Adrenal gland (tissue), 12 donors: ENCODE results near the gene TMEM147. TPM values are rescaled to one million over a fixed set of nuclear protein-coding genes. Genes with fewer than 3 reads are reported as not detected.

Source experiments
- DNase-seq, 7 donors: peaks; one replicate each; pipeline ENCODE4 v3.0.0-alpha.2; 2019 to 2020
- H3K27ac ChIP-seq, 5 donors: fragments of 200-600 bp; sonication (generic) in 4 of 5; 1 replicate in 3 of 5; 2 replicates in 2 of 5; pipeline versions ENCODE4 v1.5.1 to v1.8.0; 2016 to 2020; ENCODE audit warnings: mild to moderate bottlenecking in 1 of 5
- H3K27me3 ChIP-seq: fragments of 200-600 bp; 2 replicates; pipeline ENCODE4 v1.8.0; 2021
- H3K36me3 ChIP-seq, 2 donors: fragments of 200-600 bp; replicated peaks in 1 of 2; 1 replicate in 1 of 2; 2 replicates in 1 of 2; pipeline versions ENCODE4 v1.5.1 to v1.8.0; 2018 to 2022
- H3K4me1 ChIP-seq, 2 donors: fragments of 200-600 bp; replicated peaks in 1 of 2; 1 replicate in 1 of 2; 2 replicates in 1 of 2; pipeline versions ENCODE4 v1.5.1 to v1.8.0; 2018 to 2021
- H3K4me3 ChIP-seq, 4 donors: fragments of 200-600 bp; sonication (generic) in 3 of 4; one replicate each; pipeline ENCODE4 v1.5.1; 2016 to 2018
- H3K9me3 ChIP-seq, 3 donors: fragments of 200-600 bp; sonication (generic) in 1 of 3; replicated peaks in 1 of 3; 1 replicate in 2 of 3; 2 replicates in 1 of 3; pipeline versions ENCODE4 v1.5.1 to v1.8.0; 2016 to 2021
- POLR2A ChIP-seq, 2 donors: fragments of 450-650 bp; IDR thresholded peaks; one replicate each; pipeline ENCODE4 v1.6.1; 2017; ENCODE audit warnings: antibody characterized with exemption in 2 of 2, mild to moderate bottlenecking in 2 of 2, moderate library complexity in 1 of 2
- WGBS, 4 donors: extraction: QIAGEN DNeasy Blood & Tissue Kit in 2 of 4; methylation state at CpG; one replicate each; pipeline versions ENCODE4 v1.1.5 to v1.1.7; 2013 to 2017; 5-methylcytosine and 5-hydroxymethylcytosine counted together
- intact Hi-C, 2 donors: fragments of 100-400 bp; cut with DNase I; formaldehyde crosslinking; loops; one replicate each; pipeline versions ENCODE4 v1.14.1 to v1.15.0; 2022 to 2023
- polyA plus RNA-seq, 3 donors: library from polyadenylated mRNA; stranded (reverse); fragments of 200-250 nt in 2 of 3; fragments of 350-450 nt in 1 of 3; fragmentation: Illumina TruSeq in 1 of 3; extraction: RNeasy Lipid Tissue Mini Kit (QIAGEN cat#74804) in 1 of 3; gene quantifications; one replicate each; pipeline ENCODE4 v1.2.3, GENCODE V29; 2013 to 2014
- total RNA-seq, 9 donors: library from RNA; depleted of rRNA in 4 of 9; stranded (reverse); fragments of >200 nt in 4 of 9; fragments of 120-200 nt in 1 of 9; fragmentation: NEBNext Ultra II Directional in 1 of 9; extraction: Animal tissue kit (Norgen Biotek cat#: 25700) in 1 of 9; gene quantifications; one replicate each; pipeline versions ENCODE4 v1.1.0 to v1.2.4, GENCODE V29; 2013 to 2023
- TF ChIP-seq, protein P1 (sequence below), 6 experiments: fragments of 450-650 bp in 4 of 6; fragments of 200-600 bp in 2 of 6; sonication (generic) in 1 of 6; IDR thresholded peaks; 1 replicate in 5 of 6; 2 replicates in 1 of 6; pipeline versions ENCODE4 v1.5.1 to v1.8.0; 2016 to 2021; ENCODE audit warnings: antibody characterized with exemption in 6 of 6, mild to moderate bottlenecking in 2 of 6, moderate library complexity in 1 of 6
- donor health status: healthy with polysubstance abuse.
- donor health status: Bipolar disorder and iron deficiency.
- donor health status: DM: yes; HTN: yes; CAD: no.
- donor health status: DM: no; HTN: no; CAD: no.
- donor health status: DM: no; HTN: no; CAD: no.
- donor health status: DM: yes; HTN: yes; CAD: no.

TMEM147 gene
- total and polyA plus RNA-seq, 12 donors = 86.5 to 261 (median 180) TPM

DNA sequence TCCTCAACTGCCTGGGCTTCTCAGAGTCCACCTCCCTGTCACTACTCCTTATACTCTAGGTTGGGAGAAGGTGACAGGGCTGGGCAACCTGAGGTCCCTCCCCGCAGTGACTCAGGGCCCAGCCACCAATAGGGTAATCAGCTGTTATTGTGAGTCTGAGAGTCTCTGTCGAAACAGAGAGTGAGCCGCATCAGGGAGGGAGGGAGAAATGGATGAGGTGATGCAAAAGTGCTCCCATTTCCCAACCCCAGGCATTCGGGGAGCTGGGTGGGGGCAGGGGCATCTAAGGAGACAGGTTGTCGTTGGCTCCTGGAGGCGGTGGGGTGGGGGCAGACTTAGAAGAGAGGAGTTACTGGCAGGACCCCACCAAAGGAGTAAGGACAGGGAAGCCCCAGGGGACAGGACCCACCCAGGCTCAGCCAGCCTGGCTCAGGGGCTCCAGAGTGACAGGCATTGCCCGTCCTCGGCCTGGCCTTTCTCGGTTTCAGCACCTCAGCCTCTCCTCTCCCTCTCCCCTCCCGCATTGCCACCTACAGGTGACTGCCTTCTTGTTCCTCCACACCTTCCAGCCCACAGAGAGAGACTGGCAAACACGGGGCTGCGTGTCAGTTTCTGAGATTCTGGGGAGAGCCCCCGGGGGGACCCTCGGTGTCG, 31.7 kb upstream of the TMEM147 start, which contains the start of gene DMKN:
Gene DMKN (minus strand): TSS at position 22 of the 654 bp plus-strand sequence. CDS start 174 bp downstream, outside the sequence.
- no peak within 1 kb of the TSS for H3K4me3 ChIP-seq
- intact Hi-C loops = no loop called here
- H3K27ac ChIP-seq = no peak within 1 kb of the TSS
- DNase-seq = no peak
- 25 to 35% (median 26%) methylated on average over 10 to 15 of the region's 15 CpGs for WGBS, 4 donors
- TF ChIP-seq, protein P1, sequence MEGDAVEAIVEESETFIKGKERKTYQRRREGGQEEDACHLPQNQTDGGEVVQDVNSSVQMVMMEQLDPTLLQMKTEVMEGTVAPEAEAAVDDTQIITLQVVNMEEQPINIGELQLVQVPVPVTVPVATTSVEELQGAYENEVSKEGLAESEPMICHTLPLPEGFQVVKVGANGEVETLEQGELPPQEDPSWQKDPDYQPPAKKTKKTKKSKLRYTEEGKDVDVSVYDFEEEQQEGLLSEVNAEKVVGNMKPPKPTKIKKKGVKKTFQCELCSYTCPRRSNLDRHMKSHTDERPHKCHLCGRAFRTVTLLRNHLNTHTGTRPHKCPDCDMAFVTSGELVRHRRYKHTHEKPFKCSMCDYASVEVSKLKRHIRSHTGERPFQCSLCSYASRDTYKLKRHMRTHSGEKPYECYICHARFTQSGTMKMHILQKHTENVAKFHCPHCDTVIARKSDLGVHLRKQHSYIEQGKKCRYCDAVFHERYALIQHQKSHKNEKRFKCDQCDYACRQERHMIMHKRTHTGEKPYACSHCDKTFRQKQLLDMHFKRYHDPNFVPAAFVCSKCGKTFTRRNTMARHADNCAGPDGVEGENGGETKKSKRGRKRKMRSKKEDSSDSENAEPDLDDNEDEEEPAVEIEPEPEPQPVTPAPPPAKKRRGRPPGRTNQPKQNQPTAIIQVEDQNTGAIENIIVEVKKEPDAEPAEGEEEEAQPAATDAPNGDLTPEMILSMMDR (IDR thresholded peaks at IDR 0.05) = no peak
- TF ChIP-seq POLR2A (IDR thresholded peaks at IDR 0.05) = no peak
- no peaks in the 10 kb centered on the region for H3K36me3 ChIP-seq
- H3K9me3 ChIP-seq = no peaks in the 10 kb centered on the region
- H3K27me3 ChIP-seq = peaks cover 3% of the 10 kb centered on the region
- H3K4me1 ChIP-seq = peaks cover 5 to 10% of the 10 kb centered on the region in 2 donors

DNA sequence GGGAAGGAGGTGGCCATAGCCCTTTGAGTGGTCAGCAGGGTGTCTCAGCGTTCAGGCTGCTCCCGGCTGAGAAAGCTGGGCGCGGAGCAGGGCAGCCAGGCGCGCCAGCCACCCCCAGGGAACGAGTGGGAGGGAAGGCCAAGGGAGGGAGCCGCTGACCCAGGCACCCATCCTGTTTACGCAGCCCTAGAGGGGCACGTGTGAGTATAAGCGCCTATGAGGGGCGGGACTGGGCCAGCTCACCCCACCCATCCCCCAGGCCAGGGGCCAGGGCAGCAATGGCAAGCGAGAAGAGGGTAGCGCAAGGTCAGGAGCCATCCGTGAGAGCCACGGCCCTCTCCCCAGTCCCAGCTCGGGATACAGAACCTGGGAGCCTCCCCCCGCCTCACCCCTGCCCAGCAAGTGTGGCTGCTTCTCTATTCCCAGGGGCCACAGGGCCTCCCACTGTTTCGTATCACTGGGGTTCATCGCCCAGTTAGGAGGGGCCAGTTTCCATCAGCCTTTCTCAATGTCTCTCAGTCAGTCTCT, 31.1 kb upstream of the TMEM147 start:
- Histone ChIP-seq H3K9me3 (no peaks in the 10 kb centered on the region), H3K27me3 (peaks cover 3% of the 10 kb centered on the region), H3K36me3 (no peaks in the 10 kb centered on the region), H3K4me3 (no peak overlapping the region), H3K4me1 (peaks cover 5 to 10% of the 10 kb centered on the region in 2 donors), H3K27ac (no peak overlapping the region)
- intact Hi-C loops = no loop called here
- no peak for DNase-seq
- WGBS, 4 donors = 22 to 55% (median 25%) methylated on average over 6 to 20 of the region's 20 CpGs
- TF ChIP-seq POLR2A (IDR thresholded peaks at IDR 0.05) = no peak
- TF ChIP-seq, protein P1 (IDR thresholded peaks at IDR 0.05) = no peak

GRCh38 chr19:35516310-35516709, 29.1 kb upstream of the TMEM147 start:
- TF ChIP-seq POLR2A (IDR thresholded peaks at IDR 0.05) = no peak
- TF ChIP-seq, protein P1 (IDR thresholded peaks at IDR 0.05) = no peak
- Histone ChIP-seq H3K27ac (no peak overlapping the region), H3K4me1 (no peaks in the 10 kb centered on the region), H3K9me3 (no peaks in the 10 kb centered on the region), H3K27me3 (no peaks in the 10 kb centered on the region), H3K36me3 (no peaks in the 10 kb centered on the region), H3K4me3 (no peak overlapping the region)
- DNase-seq = no peak
- intact Hi-C loops = no loop called here
- WGBS, 4 donors = 76 to 86% (median 80%) methylated on average over 3 of the region's 3 CpGs

DNA sequence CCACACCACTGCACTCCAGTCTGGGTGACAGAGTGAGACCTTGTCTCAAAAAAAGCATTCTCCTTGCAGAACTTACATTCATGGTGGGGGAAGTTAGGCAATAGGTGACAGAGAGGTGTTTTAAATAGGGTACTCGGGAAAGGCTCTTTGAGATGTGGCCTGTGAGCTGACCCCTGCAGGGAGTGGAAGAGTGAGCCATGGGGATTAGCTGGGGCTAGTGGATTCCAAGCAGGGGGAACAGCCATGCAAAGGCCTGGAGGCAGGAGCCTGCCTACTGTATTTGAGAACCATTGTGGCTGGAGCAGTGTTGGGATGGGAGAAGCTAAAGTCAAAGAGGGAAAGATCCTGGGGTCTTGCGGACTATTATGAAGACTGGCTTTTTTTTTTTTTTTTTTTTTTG, 28.1 kb upstream of the TMEM147 start:
- 83 to 93% (median 88%) methylated on average over 2 of the region's 2 CpGs for WGBS, 4 donors
- H3K27ac ChIP-seq = no peak overlapping the region
- no peaks in the 10 kb centered on the region for H3K36me3 ChIP-seq
- TF ChIP-seq, protein P1 (IDR thresholded peaks at IDR 0.05) = no peak
- no peak for TF ChIP-seq POLR2A (IDR thresholded peaks at IDR 0.05)
- H3K4me3 ChIP-seq = no peak overlapping the region
- H3K27me3 ChIP-seq = no peaks in the 10 kb centered on the region
- intact Hi-C loops = no loop called here
- no peak for DNase-seq
- no peaks in the 10 kb centered on the region for H3K9me3 ChIP-seq
- no peaks in the 10 kb centered on the region for H3K4me1 ChIP-seq
